Caco-2 (cell line): Measurements from ENCODE around the gene OTULINL. TPM values are rescaled to one million over a fixed set of nuclear protein-coding genes. Genes with fewer than 3 reads are reported as not detected.

Experiments
- BruUV-seq: library from RNA; stranded (reverse); fragments of 400-500 nt; replicated peaks from 2 replicates; lab custom pipeline; 2021; lab: Mats Ljungman, UMichigan
- CTCF ChIA-PET: fragments of 300-600 bp; sonication (Branson Sonifier 250); formaldehyde crosslinking; loops from one replicate; lab custom pipeline; 2022; ENCODE audit warnings: antibody characterized with exemption; lab: Charles Lee
- POLR2A ChIA-PET: fragments of 300-600 bp; sonication (Branson Sonifier 250); formaldehyde crosslinking; loops from one replicate; lab custom pipeline; 2022; ENCODE audit warnings: antibody characterized with exemption; lab: Charles Lee
- DNase-seq, 2 experiments: peaks; one replicate each; pipeline versions ENCODE4 v3.0.0 to v3.0.0-alpha.2; 2020 to 2022
- H3K27me3 ChIP-seq: replicated peaks from 2 replicates; pipeline ENCODE4 v1.6.0; 2011; ENCODE audit warnings: low read length; ENCODE audit not compliant: control insufficient read depth, insufficient read depth
- H3K36me3 ChIP-seq: 2 replicates; pipeline ENCODE4 v1.5.1; 2011; ENCODE audit warnings: low read length; ENCODE audit not compliant: control insufficient read depth, insufficient read depth
- H3K4me1 ChIP-seq: fragments of 250-450 bp; sonication (Bioruptor Pico); 2 replicates; pipeline ENCODE4 v1.5.1; 2020; ENCODE audit warnings: mild to moderate bottlenecking
- H3K4me3 ChIP-seq: 2 replicates; pipeline ENCODE4 v1.5.1; 2011; ENCODE audit warnings: low read depth, mild to moderate bottlenecking, control low read depth, low read length
- H3K9me3 ChIP-seq: fragments of 250-450 bp; sonication (Bioruptor Pico); 2 replicates; pipeline ENCODE4 v1.5.1; 2020; ENCODE audit warnings: mild to moderate bottlenecking, moderate library complexity
- H3K27ac Mint-ChIP-seq: one replicate; pipeline ENCODE4 v1.8.0; 2022; ENCODE audit warnings: mixed read lengths; ENCODE audit not compliant: unreplicated experiment
- H3K27me3 Mint-ChIP-seq: one replicate; pipeline ENCODE4 v1.8.0; 2022; ENCODE audit warnings: mixed read lengths; ENCODE audit not compliant: insufficient read depth, unreplicated experiment
- H3K36me3 Mint-ChIP-seq: one replicate; pipeline ENCODE4 v1.8.0; 2022; ENCODE audit warnings: mild to moderate bottlenecking, mixed read lengths; ENCODE audit not compliant: insufficient read depth, unreplicated experiment
- H3K4me1 Mint-ChIP-seq: one replicate; pipeline ENCODE4 v1.8.0; 2022; ENCODE audit warnings: low read depth, mixed read lengths; ENCODE audit not compliant: unreplicated experiment
- H3K4me3 Mint-ChIP-seq: one replicate; pipeline ENCODE4 v1.8.0; 2022; ENCODE audit warnings: mild to moderate bottlenecking, moderate library complexity, mixed read lengths; ENCODE audit not compliant: unreplicated experiment
- H3K9me3 Mint-ChIP-seq: one replicate; pipeline ENCODE4 v1.8.0; 2022; ENCODE audit warnings: mixed read lengths; ENCODE audit not compliant: unreplicated experiment
- CTCF ChIP-seq, 2 experiments: fragments of 200-600 bp in 1 of 2; IDR thresholded peaks; 1 replicate in 1 of 2; 2 replicates in 1 of 2; pipeline versions ENCODE4 v1.5.1 to v1.8.0; 2011 to 2022; ENCODE audit warnings: antibody characterized with exemption in 1 of 2, control low read depth in 1 of 2, inconsistent platforms in 1 of 2, low read depth in 1 of 2, low read length in 1 of 2, mild to moderate bottlenecking in 1 of 2, moderate library complexity in 1 of 2; ENCODE audit not compliant: insufficient read depth in 1 of 2, severe bottlenecking in 1 of 2, unreplicated experiment in 1 of 2
- intact Hi-C: fragments of 100-400 bp; cut with micrococcal nuclease; formaldehyde crosslinking; loops from one replicate; pipeline ENCODE4 v1.10.0; 2022; ENCODE audit not compliant: unreplicated experiment
- total RNA-seq: library from RNA; stranded (reverse); gene quantifications from 2 replicates; pipeline ENCODE4 v1.2.3, GENCODE V29; 2022

The OTULINL gene
- total RNA-seq, 1 experiment from 2014 or later: 18.3 TPM

- peaks cover 14% of the 10 kb centered on the region for H3K27me3 Mint-ChIP-seq
- TF ChIP-seq CTCF (IDR thresholded peaks at IDR 0.05; ENCODE audit: insufficient read depth in 1 of 2, low read depth in 1 of 2, low read length in 1 of 2, severe bottlenecking in 1 of 2, unreplicated experiment in 1 of 2): no peak
- Histone ChIP-seq H3K27me3 (no peaks in the 10 kb centered on the region), H3K4me3 (no peak overlapping the region), H3K9me3 (no peaks in the 10 kb centered on the region), H3K36me3 (no peaks in the 10 kb centered on the region), H3K4me1 (no peaks in the 10 kb centered on the region)
- no peaks in the 10 kb centered on the region for H3K9me3 Mint-ChIP-seq
- H3K27ac Mint-ChIP-seq: no peak overlapping the region
- ChIA-PET CTCF (interaction anchor here (0.6 to 1.3 kb wide), 2 partner anchors 30 to 143 kb away, joined by 4 to 6 read pairs; no protein-coding TSS in a partner anchor), POLR2A (no interaction called here)
- intact Hi-C loops: no loop called here
- DNase-seq: no peak
- no TSS peak for BruUV-seq
- H3K4me3 Mint-ChIP-seq: no peak overlapping the region
- H3K4me1 Mint-ChIP-seq: no peaks in the 10 kb centered on the region
- H3K36me3 Mint-ChIP-seq: no peaks in the 10 kb centered on the region
Observed at GRCh38 chr5:14655146-14655741, 73.7 kb downstream of the OTULINL start.

- ChIA-PET CTCF (no interaction called here), POLR2A (no interaction called here)
- H3K27ac Mint-ChIP-seq: no peak overlapping the region
- no peak overlapping the region for H3K4me3 Mint-ChIP-seq
- Histone ChIP-seq H3K4me1 (no peaks in the 10 kb centered on the region), H3K27me3 (no peaks in the 10 kb centered on the region), H3K36me3 (no peaks in the 10 kb centered on the region), H3K9me3 (no peaks in the 10 kb centered on the region), H3K4me3 (no peak overlapping the region)
- peaks cover 5% of the 10 kb centered on the region for H3K27me3 Mint-ChIP-seq
- no TSS peak for BruUV-seq
- TF ChIP-seq CTCF (IDR thresholded peaks at IDR 0.05; ENCODE audit: insufficient read depth in 1 of 2, low read depth in 1 of 2, low read length in 1 of 2, severe bottlenecking in 1 of 2, unreplicated experiment in 1 of 2): no peak
- H3K4me1 Mint-ChIP-seq: no peaks in the 10 kb centered on the region
- no peaks in the 10 kb centered on the region for H3K36me3 Mint-ChIP-seq
- intact Hi-C loops: no loop called here
- DNase-seq: no peak
- no peaks in the 10 kb centered on the region for H3K9me3 Mint-ChIP-seq
Observed at GRCh38 chr5:14656898-14657297, 75.3 kb downstream of the OTULINL start.

GRCh38 chr5:14659821-14660607 lies 78.4 kb downstream of the OTULINL start:
- Mint-ChIP-seq H3K27ac (no peak overlapping the region), H3K36me3 (peaks cover 6% of the 10 kb centered on the region), H3K4me1 (peaks cover 5% of the 10 kb centered on the region), H3K4me3 (no peak overlapping the region), H3K27me3 (no peaks in the 10 kb centered on the region), H3K9me3 (no peaks in the 10 kb centered on the region)
- ChIA-PET POLR2A (no interaction called here), CTCF (no interaction called here)
- H3K4me1 ChIP-seq: 0 out of 2 replicates have a peak, but pooled peaks cover 6% of the 10 kb centered on the region
- no peak for TF ChIP-seq CTCF (IDR thresholded peaks at IDR 0.05; ENCODE audit: insufficient read depth in 1 of 2, low read depth in 1 of 2, low read length in 1 of 2, severe bottlenecking in 1 of 2, unreplicated experiment in 1 of 2)
- no peak overlapping the region for H3K4me3 ChIP-seq
- no TSS peak for BruUV-seq
- no peaks in the 10 kb centered on the region for H3K27me3 ChIP-seq
- no peaks in the 10 kb centered on the region for H3K36me3 ChIP-seq
- intact Hi-C loops: no loop called here
- no peaks in the 10 kb centered on the region for H3K9me3 ChIP-seq
- DNase-seq: no peak
